CD4-positive, alpha-beta T cell treated with Interleukin-15 for 4 hours (primary cell): ENCODE results near the gene SLC22A7.
"Not testable (repeated sequence)": the region's sequence is repeated elsewhere in the genome, so short reads cannot be mapped to it uniquely, and the experiment has no call there.

ENCODE experiments used
- DNase-seq: peaks from one replicate; pipeline ENCODE4 v3.0.0-alpha.2; 2020; ENCODE audit warnings: low spot score

Gene SLC22A7

GRCh38 chr6:43301081-43301870 is 3.2 kb downstream of the SLC22A7 start:
- DNase-seq = no peak

DNA sequence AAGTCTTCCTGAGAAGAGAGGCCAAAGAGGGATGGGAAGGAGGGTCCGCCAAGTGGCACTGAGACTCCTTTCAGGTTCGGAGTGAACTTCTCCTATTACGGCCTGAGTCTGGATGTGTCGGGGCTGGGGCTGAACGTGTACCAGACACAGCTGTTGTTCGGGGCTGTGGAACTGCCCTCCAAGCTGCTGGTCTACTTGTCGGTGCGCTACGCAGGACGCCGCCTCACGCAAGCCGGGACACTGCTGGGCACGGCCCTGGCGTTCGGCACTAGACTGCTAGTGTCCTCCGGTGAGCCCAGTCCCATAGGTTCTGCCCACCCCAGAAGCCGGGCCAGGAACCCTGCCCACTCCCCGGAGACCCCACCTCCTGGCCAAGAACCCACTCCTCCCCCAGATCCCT is 4.1 kb downstream of the SLC22A7 start:
- DNase-seq = no peak

DNA sequence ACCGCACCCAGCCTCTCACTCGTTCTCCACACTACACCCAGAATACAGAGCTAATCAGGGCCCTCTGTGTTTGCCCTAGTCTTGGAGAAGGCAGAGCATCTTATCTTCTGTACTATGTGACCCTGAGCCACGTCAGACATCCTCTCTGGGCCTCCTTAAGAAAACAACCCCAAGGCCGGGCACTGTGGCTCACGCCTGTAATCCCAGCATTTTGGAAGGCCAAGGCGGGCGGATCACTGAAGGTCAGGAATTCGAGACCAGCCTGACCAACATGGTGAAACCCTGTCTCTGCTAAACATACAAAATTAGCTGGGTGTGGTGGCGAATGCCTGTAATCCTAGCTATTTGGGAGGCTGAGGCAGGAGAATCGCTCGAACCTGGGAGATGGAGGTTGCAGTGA is 4.9 kb downstream of the SLC22A7 start:
- not testable (repeated sequence) for DNase-seq

DNA sequence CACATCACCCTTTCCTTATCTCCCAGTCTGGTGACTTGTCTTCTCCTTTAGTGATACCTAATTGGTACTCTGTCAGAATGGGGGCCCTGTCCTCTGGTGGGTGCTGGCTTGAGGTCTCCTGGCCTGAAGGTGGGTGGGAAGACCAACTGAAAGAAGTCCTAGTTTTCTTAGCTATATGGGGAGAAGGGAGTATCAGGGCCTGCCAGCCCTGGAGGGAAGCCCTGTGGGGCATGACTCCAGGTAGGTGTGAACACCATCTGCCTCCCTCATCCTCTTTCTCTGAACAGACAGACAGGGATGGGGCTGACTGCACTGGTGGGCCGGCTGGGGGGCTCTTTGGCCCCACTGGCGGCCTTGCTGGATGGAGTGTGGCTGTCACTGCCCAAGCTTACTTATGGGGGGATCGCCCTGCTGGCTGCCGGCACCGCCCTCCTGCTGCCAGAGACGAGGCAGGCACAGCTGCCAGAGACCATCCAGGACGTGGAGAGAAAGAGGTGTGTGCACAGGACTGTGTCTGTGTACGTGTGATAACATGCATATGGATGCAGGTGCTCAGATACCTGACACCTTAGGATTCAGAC is 5.8 kb downstream of the SLC22A7 start:
- no peak for DNase-seq

GRCh38 chr6:43304361-43304760 is 6.3 kb downstream of the SLC22A7 start:
- DNase-seq = no peak

DNA sequence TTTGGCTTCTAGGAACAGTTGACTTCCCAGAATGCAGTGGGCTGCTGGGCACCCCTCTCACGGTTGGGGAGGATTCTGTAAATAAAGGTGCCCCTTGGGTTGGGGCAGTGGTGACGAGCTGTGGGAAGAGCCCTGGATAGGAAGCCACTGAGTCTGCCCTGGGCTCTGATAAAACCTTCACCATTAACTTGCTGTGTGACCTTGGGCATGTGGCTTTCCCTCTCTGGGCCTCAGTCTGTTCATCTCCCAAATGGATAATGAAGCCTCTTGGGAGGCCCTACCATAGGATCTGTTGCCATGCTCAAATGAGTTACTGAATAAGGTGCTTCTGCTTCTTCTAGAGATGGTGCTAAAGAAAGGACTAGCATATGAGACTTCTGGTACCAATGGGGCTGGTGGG is 6.8 kb downstream of the SLC22A7 start:
- no peak for DNase-seq

DNA sequence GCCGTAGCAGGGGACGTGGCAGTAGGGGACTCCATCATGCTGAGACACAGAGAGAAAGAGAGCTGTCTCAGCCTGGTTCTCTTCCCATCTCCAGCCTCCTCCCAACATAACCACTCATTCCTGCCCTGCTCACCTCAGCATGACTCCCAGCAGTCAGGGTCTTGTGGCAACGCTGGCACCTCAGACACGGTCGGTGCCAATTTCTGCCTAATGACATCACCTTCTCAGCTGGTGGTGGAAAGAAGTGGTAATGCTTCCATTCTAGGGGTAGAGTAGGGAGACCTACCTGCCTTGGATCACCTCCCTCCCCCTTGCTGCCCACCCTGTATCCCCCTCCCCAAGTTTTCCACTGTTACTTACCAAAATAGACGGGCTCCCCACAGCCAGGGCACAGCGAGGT is 8.0 kb downstream of the SLC22A7 start:
- no peak for DNase-seq

DNA sequence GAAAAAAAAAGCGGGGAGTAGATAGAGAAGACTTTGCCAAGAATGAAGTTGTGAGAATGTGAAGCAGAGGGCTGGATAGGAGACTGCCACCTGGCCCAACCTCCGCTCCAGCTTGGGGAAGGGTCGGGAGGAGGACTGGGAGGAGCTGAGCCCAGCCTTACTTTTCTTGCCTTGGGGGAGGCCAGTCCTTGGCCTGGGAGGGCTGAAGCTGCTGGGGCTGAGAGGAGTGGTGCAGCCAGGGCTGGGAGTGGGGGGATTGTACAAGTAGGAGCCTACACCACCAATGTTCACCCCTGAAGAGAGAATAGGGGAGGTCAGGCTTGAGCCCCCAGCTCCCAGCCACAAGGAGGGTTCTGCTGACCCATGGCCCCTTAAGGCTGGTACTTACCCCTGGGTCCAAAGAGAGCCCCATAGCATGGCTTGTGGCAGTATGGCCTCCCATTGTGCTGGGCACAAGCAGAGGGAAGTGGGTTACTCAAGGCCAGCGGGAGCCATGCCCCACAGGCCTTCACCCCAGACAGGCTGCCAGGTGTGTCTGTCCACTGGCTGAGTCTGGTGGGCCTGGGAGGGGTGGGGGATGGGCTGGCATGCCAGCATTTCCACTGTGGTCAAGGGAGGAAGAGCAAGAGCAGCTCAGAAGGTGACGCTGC is 9.5 kb downstream of the SLC22A7 start:
- no peak for DNase-seq

GRCh38 chr6:43308101-43308989 is 10.3 kb downstream of the SLC22A7 start, which contains the start of gene CRIP3:
CRIP3 (minus strand) TSS chr6:43308826; CDS start chr6:43308792, 34 bp downstream.
- DNase-seq = peak; percentile 35

DNA sequence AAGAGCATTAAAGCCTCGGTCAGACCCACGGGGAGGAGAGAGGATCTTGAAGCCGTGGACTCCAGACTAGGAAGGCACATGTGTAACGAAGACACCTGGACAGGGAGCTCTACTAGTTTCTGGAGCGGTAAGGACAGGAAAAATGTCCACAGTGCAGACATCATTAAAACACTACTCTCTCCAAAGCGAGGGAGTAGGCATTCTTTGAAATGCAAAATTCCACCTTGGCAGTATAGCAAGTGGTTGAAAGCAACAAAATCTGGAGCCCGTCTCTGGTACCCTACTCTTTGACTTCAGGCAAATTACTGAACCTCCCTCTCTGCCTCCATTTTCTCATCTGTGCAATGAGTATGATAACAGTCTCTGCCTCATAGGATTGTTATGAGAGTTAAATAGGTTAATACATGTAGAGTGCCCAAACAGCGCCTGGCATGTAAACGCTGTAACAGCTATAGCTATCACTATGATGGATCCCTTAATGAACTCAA is 11.0 kb downstream of the SLC22A7 start:
- no peak for DNase-seq

- DNase-seq = no peak
These were observed 12.1 kb downstream of the SLC22A7 start for GRCh38 chr6:43310134-43310533.

DNA sequence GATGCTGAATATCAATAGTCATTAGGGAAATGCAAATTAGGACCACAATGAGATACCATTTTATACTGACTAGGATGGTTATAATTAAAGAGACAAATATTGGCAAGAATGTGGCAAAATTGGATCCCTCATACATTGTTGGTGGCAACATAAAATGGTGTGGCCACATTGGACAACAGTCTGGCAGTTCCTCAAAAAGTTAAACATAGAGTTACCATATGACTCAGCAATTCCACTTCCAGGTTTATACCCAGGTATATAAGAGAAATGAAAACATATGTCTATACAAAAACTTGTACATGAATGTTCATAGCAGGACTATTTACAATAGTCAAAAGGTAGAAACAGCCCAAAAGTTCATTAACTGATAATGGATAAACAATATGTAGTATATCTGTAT is 12.6 kb downstream of the SLC22A7 start:
- DNase-seq = no peak

- no peak for DNase-seq
These were observed 13.6 kb downstream of the SLC22A7 start for GRCh38 chr6:43311666-43312065.

GRCh38 chr6:43313813-43314212 is 15.8 kb downstream of the SLC22A7 start:
- DNase-seq = no peak

GRCh38 chr6:43318011-43318410 is 20.0 kb downstream of the SLC22A7 start:
- no peak for DNase-seq

DNA sequence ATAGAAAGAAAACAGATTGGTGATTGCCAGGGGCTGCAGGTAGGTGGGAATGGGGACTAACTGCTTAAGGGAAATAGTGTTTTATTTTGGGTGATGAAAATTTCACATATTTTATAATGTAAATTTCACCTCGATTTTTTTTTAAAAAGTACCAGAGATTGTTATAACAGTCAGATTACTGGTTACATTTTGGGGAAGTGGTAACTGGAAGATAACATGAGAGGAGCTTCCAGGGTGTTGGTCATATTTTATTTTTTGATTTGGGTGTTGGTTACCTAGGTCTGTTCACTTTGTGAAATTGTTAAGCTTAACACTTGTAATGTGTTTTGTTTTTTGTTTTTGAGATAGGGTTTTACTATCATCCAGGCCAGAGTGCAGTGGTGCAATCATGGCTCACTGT is 27.8 kb downstream of the SLC22A7 start:
- DNase-seq = no peak

GRCh38 chr6:43328528-43328927 is 30.5 kb downstream of the SLC22A7 start:
- no peak for DNase-seq

DNA sequence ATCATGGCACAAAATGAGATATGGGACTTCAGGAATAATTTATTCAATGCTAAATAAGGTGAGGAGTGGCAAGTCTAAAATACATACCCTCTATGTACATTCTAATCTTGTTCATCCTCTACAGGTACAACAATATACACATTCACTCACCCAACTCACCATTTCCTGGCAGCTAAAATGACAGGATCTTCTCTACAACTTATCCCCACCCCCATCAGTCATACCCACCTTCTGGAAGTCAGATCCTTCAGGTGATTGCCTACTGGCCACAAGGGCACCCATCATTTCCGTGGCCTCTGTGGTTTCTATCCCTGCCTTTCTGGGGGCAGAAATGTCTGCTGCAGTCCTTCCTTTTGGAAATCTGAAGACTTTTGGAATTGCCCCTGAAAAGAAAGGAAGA is 33.4 kb downstream of the SLC22A7 start:
- no peak for DNase-seq

- no peak for DNase-seq
These were observed 33.8 kb downstream of the SLC22A7 start for GRCh38 chr6:43331891-43332290.

GRCh38 chr6:43334466-43335095 is 36.5 kb downstream of the SLC22A7 start:
- peak; percentile 14 for DNase-seq

DNA sequence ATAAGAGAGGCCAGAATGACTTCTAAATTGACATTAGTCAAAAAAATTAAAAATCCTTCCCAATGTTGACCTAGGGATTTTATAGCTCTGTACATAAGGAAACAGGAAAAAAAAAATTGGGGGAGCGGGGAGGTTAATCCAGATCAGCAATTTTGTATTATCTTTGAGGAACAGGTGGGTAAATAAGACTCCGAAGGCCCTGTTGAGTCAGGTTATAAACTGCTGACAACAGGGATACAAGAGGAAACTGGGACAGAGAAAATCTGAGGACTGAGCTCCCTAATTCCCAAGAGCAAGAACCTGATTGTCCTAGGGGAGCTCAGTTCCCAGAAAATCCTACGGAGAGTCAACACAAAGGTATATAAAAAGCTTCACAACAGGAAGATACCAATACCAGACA is 37.4 kb downstream of the SLC22A7 start:
- no peak for DNase-seq

DNA sequence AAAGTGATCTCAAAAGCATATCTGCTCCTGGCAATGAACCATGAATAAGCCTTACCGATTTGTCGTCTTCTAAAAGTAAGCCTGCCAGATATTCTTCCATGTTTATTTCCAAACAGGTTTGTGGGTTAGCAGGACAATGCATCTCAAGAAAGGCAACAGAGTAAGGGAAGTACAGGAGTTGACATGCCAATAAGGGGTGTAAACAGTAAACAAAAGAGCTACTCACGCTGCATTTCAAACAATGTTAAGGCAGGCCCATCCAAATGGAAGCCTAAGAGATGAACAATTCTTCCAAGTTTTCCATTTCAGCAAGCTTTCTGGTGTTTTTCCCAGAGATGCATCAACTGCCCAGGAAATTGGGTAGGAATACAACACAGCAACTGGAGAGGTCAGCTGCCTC is 38.3 kb downstream of the SLC22A7 start:
- no peak for DNase-seq
